Measurements from ENCODE around the gene ATP2B1.

ATP2B1 gene

DNA sequence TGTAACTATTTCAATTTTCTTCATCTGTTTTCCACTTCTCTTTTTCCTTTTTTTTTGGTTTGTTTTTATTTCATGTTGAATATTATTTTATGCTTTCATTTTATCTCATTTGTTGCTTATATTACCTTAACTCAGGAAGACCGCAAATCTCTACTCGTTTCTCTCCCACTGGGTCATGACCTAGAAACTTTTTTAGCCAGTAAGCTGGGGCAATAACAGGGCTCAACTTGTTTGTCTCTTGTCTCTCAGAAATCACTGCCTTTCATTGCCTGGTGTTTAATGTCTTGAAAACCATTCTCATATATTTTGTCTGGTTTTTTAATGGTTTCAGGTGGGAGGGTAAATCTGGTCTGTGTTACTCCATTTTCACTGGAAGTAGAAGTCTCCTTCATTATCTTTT is 36.6 kb upstream of the ATP2B1 start:
- H3K9ac ChIP-seq (ENCODE audit: low read length), result no peak overlapping the region
- H3K4me1 ChIP-seq (ENCODE audit: control insufficient read depth in 1 of 2, insufficient read depth in 2 of 2, low read length in 2 of 2), result no peaks in the 10 kb centered on the region
- no peak overlapping the region for H4K12ac ChIP-seq (ENCODE audit: low read depth, low read length)
- WGBS (ENCODE audit: extremely low coverage, insufficient coverage, insufficient read length), result no CpG with 5 or more reads among the region's 2 CpGs
- no peak overlapping the region for H2BK120ac ChIP-seq (ENCODE audit: insufficient read depth, low read length, poor library complexity)
- no peaks in the 10 kb centered on the region for H3K9me3 ChIP-seq (ENCODE audit: insufficient read depth, low read depth, low read length)
- no peaks in the 10 kb centered on the region for H3K79me1 ChIP-seq (ENCODE audit: low read length)
- H3K4me3 ChIP-seq (ENCODE audit: low read depth, low read length), result no peak overlapping the region
- H3K36me3 ChIP-seq (ENCODE audit: control insufficient read depth in 1 of 2, insufficient read depth in 2 of 2, low read length in 2 of 2), result no peaks in the 10 kb centered on the region
- no peak overlapping the region for H3K18ac ChIP-seq (ENCODE audit: low read length)
- no peak overlapping the region for H2AFZ ChIP-seq (ENCODE audit: insufficient read depth, low read length, poor library complexity)
- H4K91ac ChIP-seq (ENCODE audit: low read depth, low read length), result no peak overlapping the region
- no peaks in the 10 kb centered on the region for H3K27me3 ChIP-seq (ENCODE audit: insufficient read depth, low read length)
- no peak overlapping the region for H3K14ac ChIP-seq (ENCODE audit: low read length)
- no peaks in the 10 kb centered on the region for H3K79me2 ChIP-seq (ENCODE audit: control insufficient read depth, insufficient read depth, low read length, poor library complexity)
- DNase-seq, result no peak
- H2AK5ac ChIP-seq (ENCODE audit: low read length), result no peak overlapping the region
- H2BK12ac ChIP-seq (ENCODE audit: low read length), result no peak overlapping the region
- H3K27ac ChIP-seq (ENCODE audit: low read depth, low read length), result no peak overlapping the region
- H3K4me2 ChIP-seq (ENCODE audit: low read length), result no peak overlapping the region
- H3K4ac ChIP-seq (ENCODE audit: low read depth, low read length), result no peak overlapping the region
- no peak overlapping the region for H2BK5ac ChIP-seq (ENCODE audit: low read depth, low read length, poor library complexity)
- H3K23ac ChIP-seq (ENCODE audit: low read length), result no peak overlapping the region
- no peak overlapping the region for H4K8ac ChIP-seq (ENCODE audit: low read depth, low read length)

GRCh38 chr12:89742337-89743022 is 33.8 kb upstream of the ATP2B1 start:
- no peak overlapping the region for H4K12ac ChIP-seq (ENCODE audit: low read depth, low read length)
- H3K4me3 ChIP-seq (ENCODE audit: low read depth, low read length), result no peak overlapping the region
- no peak overlapping the region for H4K91ac ChIP-seq (ENCODE audit: low read depth, low read length)
- H4K8ac ChIP-seq (ENCODE audit: low read depth, low read length), result no peak overlapping the region
- H3K23ac ChIP-seq (ENCODE audit: low read length), result no peak overlapping the region
- no peak overlapping the region for H2AFZ ChIP-seq (ENCODE audit: insufficient read depth, low read length, poor library complexity)
- H3K79me2 ChIP-seq (ENCODE audit: control insufficient read depth, insufficient read depth, low read length, poor library complexity), result no peaks in the 10 kb centered on the region
- H3K27me3 ChIP-seq (ENCODE audit: insufficient read depth, low read length), result no peaks in the 10 kb centered on the region
- no peak overlapping the region for H2BK12ac ChIP-seq (ENCODE audit: low read length)
- no peak overlapping the region for H2BK120ac ChIP-seq (ENCODE audit: insufficient read depth, low read length, poor library complexity)
- H3K14ac ChIP-seq (ENCODE audit: low read length), result no peak overlapping the region
- H3K18ac ChIP-seq (ENCODE audit: low read length), result no peak overlapping the region
- no peak overlapping the region for H2AK5ac ChIP-seq (ENCODE audit: low read length)
- no peaks in the 10 kb centered on the region for H3K79me1 ChIP-seq (ENCODE audit: low read length)
- H3K9ac ChIP-seq (ENCODE audit: low read length), result no peak overlapping the region
- no peaks in the 10 kb centered on the region for H3K4me1 ChIP-seq (ENCODE audit: control insufficient read depth in 1 of 2, insufficient read depth in 2 of 2, low read length in 2 of 2)
- H3K4ac ChIP-seq (ENCODE audit: low read depth, low read length), result no peak overlapping the region
- no peaks in the 10 kb centered on the region for H3K9me3 ChIP-seq (ENCODE audit: insufficient read depth, low read depth, low read length)
- no peak for DNase-seq
- no CpG with 5 or more reads among the region's 2 CpGs for WGBS (ENCODE audit: extremely low coverage, insufficient coverage, insufficient read length)
- H3K36me3 ChIP-seq (ENCODE audit: control insufficient read depth in 1 of 2, insufficient read depth in 2 of 2, low read length in 2 of 2), result no peaks in the 10 kb centered on the region
- no peak overlapping the region for H2BK5ac ChIP-seq (ENCODE audit: low read depth, low read length, poor library complexity)
- no peak overlapping the region for H3K27ac ChIP-seq (ENCODE audit: low read depth, low read length)
- H3K4me2 ChIP-seq (ENCODE audit: low read length), result no peak overlapping the region

DNA sequence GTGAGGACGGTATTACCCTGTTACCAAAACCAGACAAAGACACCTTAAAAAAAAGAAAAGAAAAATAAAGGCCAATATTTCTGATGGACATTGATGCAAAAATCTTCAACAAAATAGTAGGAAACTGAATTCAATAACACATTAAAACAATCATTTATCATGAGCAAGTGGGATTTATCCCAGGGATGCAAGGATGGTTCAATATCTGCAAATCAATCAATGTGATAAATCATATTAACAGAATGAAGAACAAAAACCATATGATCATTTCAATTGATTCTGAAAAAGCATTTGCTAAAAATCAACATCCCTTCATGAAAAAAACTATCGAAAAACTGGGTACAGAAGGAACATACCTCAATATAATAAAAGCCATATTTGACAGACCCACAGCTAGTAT is 32.3 kb upstream of the ATP2B1 start:
- H3K36me3 ChIP-seq (ENCODE audit: control insufficient read depth in 1 of 2, insufficient read depth in 2 of 2, low read length in 2 of 2), result no peaks in the 10 kb centered on the region
- H3K14ac ChIP-seq (ENCODE audit: low read length), result no peak overlapping the region
- no CpG with 5 or more reads among the region's 2 CpGs for WGBS (ENCODE audit: extremely low coverage, insufficient coverage, insufficient read length)
- H3K4me3 ChIP-seq (ENCODE audit: low read depth, low read length), result no peak overlapping the region
- H2BK120ac ChIP-seq (ENCODE audit: insufficient read depth, low read length, poor library complexity), result no peak overlapping the region
- H4K8ac ChIP-seq (ENCODE audit: low read depth, low read length), result no peak overlapping the region
- no peak overlapping the region for H4K91ac ChIP-seq (ENCODE audit: low read depth, low read length)
- H2BK12ac ChIP-seq (ENCODE audit: low read length), result no peak overlapping the region
- H2AFZ ChIP-seq (ENCODE audit: insufficient read depth, low read length, poor library complexity), result no peak overlapping the region
- H3K27ac ChIP-seq (ENCODE audit: low read depth, low read length), result no peak overlapping the region
- no peak overlapping the region for H3K4ac ChIP-seq (ENCODE audit: low read depth, low read length)
- H2BK5ac ChIP-seq (ENCODE audit: low read depth, low read length, poor library complexity), result no peak overlapping the region
- no peaks in the 10 kb centered on the region for H3K27me3 ChIP-seq (ENCODE audit: insufficient read depth, low read length)
- no peak for DNase-seq
- H3K4me2 ChIP-seq (ENCODE audit: low read length), result no peak overlapping the region
- no peaks in the 10 kb centered on the region for H3K9me3 ChIP-seq (ENCODE audit: insufficient read depth, low read depth, low read length)
- H3K79me2 ChIP-seq (ENCODE audit: control insufficient read depth, insufficient read depth, low read length, poor library complexity), result no peaks in the 10 kb centered on the region
- peaks cover 0 to 3% of the 10 kb centered on the region in 2 experiments for H3K4me1 ChIP-seq (ENCODE audit: control insufficient read depth in 1 of 2, insufficient read depth in 2 of 2, low read length in 2 of 2)
- H3K79me1 ChIP-seq (ENCODE audit: low read length), result no peaks in the 10 kb centered on the region
- no peak overlapping the region for H3K9ac ChIP-seq (ENCODE audit: low read length)
- H4K12ac ChIP-seq (ENCODE audit: low read depth, low read length), result no peak overlapping the region
- H2AK5ac ChIP-seq (ENCODE audit: low read length), result no peak overlapping the region
- no peak overlapping the region for H3K23ac ChIP-seq (ENCODE audit: low read length)
- no peak overlapping the region for H3K18ac ChIP-seq (ENCODE audit: low read length)

GRCh38 chr12:89736995-89737394 is 28.4 kb upstream of the ATP2B1 start:
- Histone ChIP-seq H3K36me3 (ENCODE audit: control insufficient read depth in 1 of 2, insufficient read depth in 2 of 2, low read length in 2 of 2) (no peaks in the 10 kb centered on the region), H4K91ac (ENCODE audit: low read depth, low read length) (no peak overlapping the region), H3K4me2 (ENCODE audit: low read length) (no peak overlapping the region), H3K4me3 (ENCODE audit: low read depth, low read length) (no peak overlapping the region), H2BK5ac (ENCODE audit: low read depth, low read length, poor library complexity) (no peak overlapping the region), H4K12ac (ENCODE audit: low read depth, low read length) (no peak overlapping the region), H3K9me3 (ENCODE audit: insufficient read depth, low read depth, low read length) (no peaks in the 10 kb centered on the region), H2AK5ac (ENCODE audit: low read length) (no peak overlapping the region), H3K9ac (ENCODE audit: low read length) (no peak overlapping the region), H2BK12ac (ENCODE audit: low read length) (no peak overlapping the region), H3K4me1 (ENCODE audit: control insufficient read depth in 1 of 2, insufficient read depth in 2 of 2, low read length in 2 of 2) (peaks cover 0 to 3% of the 10 kb centered on the region in 2 experiments), H3K4ac (ENCODE audit: low read depth, low read length) (no peak overlapping the region), H4K8ac (ENCODE audit: low read depth, low read length) (no peak overlapping the region), H3K27me3 (ENCODE audit: insufficient read depth, low read length) (no peaks in the 10 kb centered on the region), H3K18ac (ENCODE audit: low read length) (no peak overlapping the region), H3K27ac (ENCODE audit: low read depth, low read length) (no peak overlapping the region), H3K79me1 (ENCODE audit: low read length) (no peaks in the 10 kb centered on the region), H3K79me2 (ENCODE audit: control insufficient read depth, insufficient read depth, low read length, poor library complexity) (no peaks in the 10 kb centered on the region), H2BK120ac (ENCODE audit: insufficient read depth, low read length, poor library complexity) (no peak overlapping the region), H2AFZ (ENCODE audit: insufficient read depth, low read length, poor library complexity) (no peak overlapping the region), H3K14ac (ENCODE audit: low read length) (no peak overlapping the region), H3K23ac (ENCODE audit: low read length) (no peak overlapping the region)
- WGBS (ENCODE audit: extremely low coverage, insufficient coverage, insufficient read length), result no CpG with 5 or more reads among the region's 1 CpG
- DNase-seq, result no peak

Data from trophoblast cell (in vitro differentiated cells and primary cell).